DMS79 treated with DMSO at 0.1 percent for 48 hours (cell line): Measurements from ENCODE around the gene HBD.
"Not testable (repeated sequence)": the region's sequence is repeated elsewhere in the genome, so short reads cannot be mapped to it uniquely, and the experiment has no call there.

ENCODE experiments used
- DNase-seq: peaks from one replicate; lab custom pipeline; 2025; lab: John Stamatoyannopoulos, UW

The HBD gene

DNA sequence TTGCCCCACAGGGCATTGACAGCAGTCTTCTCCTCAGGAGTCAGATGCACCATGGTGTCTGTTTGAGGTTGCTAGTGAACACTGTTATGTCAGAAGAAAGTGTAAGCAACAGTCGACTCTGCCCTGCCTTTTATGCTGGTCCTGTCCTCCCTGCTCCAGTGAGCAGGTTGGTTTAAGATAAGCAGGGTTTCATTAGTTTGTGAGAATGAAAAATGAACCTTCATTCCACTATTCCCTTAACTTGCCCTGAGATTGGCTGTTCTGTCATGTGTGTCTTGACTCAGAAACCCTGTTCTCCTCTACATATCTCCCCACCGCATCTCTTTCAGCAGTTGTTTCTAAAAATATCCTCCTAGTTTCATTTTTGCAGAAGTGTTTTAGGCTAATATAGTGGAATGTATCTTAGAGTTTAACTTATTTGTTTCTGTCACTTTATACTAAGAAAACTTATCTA is at the start of gene HBD:
HBD (minus strand) TSS at position 103 of the 454 bp plus-strand sequence; CDS start at position 53, 50 bp downstream.
- no peak for DNase-seq

DNA sequence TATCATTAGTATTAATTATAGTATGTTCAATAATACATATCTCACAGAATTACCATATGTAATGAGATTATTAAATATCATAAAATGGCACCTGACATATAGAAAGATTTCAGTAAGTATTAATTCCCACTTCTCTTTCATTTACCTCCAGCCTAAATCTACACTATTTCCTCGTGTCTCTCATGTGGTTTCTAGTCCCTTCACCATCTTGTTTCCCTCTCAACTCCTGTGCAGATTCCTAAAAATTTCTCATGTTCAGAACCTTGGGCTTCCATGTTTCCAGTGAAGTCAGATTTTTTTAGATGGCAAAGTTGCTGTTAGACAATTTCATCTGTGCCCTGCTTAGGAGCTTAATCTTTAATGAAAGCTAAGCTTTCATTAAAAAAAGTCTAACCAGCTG is 49.6 kb upstream of the HBD start:
- no peak for DNase-seq

DNA sequence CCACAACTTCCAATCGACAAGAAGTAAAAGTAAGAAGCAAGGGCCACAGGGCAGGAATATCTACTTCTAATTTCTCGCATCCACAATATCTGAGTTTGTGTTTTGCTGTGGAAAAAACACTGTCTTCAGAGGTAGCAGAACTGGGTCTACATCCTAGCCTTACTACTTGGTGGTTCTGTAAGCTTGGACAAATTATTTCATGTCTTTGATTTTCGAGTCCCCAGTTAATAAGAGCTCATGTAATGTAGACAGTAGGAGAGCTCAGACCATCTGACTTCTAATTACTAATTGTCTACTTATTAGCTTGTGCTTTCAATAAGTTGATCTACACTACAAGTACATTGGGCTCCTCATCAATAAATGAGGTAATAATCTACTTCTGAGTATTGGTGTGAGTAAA is 48.8 kb upstream of the HBD start:
- DNase-seq: no peak

DNA sequence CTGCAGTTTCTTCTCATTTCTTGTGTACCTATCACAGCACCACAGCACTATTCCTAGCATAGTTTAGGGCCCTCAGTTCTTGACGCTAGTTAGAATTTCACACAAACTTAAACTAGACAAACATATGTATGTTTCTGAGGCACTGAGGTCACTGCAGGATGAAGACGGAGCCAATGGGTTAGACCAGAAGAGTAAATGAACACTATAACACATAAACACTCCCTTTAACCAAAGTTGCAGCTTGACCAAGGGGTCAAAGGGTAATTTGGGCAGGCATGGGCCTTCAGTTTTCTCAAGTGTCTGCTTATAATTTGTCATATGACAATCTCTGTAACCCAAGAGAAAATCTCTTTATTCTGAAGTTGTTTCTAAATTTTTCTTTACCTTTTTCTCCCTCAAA is 48.3 kb upstream of the HBD start:
- no peak for DNase-seq

DNA sequence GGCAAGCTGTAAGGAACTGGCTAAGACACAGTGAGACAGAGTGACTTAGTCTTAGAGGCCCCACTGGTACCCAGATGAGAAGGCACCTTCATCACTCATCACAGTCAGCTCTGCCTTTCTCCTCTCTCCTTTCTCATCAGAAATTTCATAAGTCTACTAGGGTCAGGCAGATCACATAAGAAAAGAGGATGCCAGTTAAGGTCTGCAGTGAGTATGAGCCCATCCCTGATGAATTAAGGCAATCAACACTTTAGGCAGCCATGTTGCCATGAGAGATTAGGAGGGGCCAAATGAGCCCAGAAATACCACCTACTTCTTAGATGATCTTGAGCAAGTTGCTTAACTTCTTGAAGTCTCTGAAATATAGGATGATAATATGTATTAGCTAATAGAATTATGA is 47.3 kb upstream of the HBD start:
- DNase-seq: no peak

DNA sequence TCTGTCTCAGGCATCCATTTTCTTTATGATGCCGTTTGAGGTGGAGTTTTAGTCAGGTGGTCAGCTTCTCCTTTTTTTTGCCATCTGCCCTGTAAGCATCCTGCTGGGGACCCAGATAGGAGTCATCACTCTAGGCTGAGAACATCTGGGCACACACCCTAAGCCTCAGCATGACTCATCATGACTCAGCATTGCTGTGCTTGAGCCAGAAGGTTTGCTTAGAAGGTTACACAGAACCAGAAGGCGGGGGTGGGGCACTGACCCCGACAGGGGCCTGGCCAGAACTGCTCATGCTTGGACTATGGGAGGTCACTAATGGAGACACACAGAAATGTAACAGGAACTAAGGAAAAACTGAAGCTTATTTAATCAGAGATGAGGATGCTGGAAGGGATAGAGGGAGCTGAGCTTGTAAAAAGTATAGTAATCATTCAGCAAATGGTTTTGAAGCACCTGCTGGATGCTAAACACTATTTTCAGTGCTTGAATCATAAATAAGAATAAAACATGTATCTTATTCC is 46.4 kb upstream of the HBD start:
- DNase-seq: no peak

DNA sequence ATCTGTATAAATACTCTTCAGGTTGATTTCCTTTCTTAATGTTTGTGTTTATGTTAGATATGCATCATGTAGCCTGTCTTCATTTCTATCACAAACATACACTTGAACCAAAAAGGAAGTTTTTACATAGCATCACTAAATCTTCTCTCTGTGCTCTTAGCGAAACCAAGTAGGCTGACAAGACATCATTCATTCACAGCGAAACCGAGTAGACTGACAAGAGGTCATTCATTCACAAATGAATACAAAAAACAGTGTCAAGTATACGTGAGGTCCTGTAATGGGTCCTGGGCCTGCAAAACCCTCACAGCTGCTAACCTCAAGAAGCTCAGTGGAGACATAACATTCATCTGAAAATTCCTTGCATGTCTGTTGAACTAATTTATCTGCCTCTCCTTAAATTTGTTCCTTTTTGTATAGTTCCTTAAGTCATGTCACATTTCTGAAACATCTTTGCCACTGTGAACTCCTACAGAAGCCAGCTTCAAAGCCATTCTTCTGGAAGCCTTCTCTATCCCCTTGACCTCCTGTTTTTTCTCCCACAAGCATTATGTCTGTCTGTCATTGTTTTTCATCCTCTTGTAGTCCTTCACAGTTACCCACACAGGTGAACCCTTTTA is 45.3 kb upstream of the HBD start:
- no peak for DNase-seq

DNA sequence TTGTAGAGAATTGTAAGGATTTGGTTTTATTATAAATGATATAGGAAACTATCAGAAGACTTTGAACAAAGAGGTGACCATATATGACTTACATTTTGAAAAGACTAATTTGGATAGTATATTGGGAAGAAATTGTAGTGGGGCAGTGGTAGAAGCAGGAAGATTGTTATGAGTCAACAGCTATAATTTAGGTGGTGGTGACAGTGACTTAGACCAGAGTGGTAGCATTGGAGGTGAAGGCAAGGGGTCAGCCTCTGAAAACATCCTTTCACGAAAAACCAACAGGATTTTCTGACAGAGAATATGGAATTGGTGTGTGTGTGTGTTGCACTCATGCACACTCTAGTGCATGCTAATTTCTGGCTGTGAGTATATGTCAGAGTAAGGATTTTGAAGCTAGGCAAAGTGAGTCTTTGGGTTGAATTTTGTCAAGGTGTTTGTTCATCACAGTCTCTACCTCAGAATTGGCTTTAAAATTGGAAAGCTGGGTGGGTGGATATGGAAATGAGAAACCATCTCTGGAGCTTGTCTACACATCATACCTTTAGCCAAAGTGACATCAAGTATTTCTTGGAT is 43.6 kb upstream of the HBD start:
- DNase-seq: no peak

DNA sequence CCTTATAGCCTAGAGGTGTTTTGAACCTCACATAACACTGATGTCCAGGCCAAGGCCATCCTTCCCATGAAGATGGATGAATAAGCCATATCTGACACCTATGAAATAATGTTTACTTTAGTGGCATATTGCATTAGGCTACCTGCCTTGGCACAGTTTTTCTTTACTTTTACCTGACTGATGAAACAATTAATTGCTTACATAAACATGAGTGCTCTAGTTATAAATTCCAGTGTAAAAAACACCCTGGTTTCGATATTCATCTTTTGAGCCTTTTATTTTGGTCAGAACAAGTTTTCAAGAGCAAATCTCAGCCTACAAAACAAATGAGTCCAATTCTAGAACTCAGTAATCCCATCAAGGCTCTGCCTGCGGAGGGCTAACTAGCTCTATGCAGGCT is 42.4 kb upstream of the HBD start:
- no peak for DNase-seq

DNA sequence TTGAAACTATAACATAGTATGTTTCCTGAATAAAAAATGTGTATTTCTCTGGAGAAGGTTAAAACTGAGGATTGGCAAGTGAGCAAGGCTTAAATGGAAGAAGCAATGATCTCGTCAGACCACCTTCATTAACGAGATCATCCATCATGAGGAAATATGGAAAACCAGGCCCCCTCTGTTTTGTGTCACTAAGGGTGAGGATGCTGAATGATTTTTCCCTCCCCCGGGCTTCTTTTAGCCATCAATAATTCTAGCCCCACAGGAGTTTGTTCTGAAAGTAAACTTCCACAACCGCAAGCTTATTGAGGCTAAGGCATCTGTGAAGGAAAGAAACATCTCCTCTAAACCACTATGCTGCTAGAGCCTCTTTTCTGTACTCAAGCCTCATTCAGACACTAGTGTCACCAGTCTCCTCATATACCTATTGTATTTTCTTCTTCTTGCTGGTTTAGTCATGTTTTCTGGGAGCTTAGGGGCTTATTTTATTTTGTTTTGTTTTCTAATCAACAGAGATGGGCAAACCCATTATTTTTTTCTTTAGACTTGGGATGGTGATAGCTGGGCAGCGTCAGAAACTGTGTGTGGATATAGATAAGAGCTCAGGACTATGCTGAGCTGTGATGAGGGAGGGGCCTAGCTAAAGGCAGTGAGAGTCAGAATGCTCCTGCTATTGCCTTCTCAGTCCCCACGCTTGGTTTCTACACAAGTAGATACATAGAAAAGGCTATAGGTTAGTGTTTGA is 41.3 kb upstream of the HBD start:
- no peak for DNase-seq

DNA sequence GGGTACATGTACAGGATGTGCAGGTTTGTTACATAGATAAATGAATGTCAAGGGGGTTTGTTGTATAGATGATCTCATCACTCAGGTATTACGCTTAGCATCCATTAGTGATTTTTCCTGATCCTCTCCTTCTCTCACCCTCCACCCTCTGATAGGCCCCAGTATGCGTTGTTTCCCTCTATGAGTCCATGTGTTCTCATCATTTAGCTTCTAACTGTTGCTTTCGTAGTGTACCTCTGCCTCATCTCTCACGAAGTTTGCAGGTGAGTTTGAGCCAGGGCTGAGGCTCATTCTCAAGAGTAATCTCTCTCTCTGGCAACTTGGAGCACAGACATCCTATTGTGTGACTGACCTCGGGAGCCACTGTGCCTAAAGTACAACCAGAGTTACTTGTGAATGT is 40.1 kb upstream of the HBD start:
- no peak for DNase-seq

DNA sequence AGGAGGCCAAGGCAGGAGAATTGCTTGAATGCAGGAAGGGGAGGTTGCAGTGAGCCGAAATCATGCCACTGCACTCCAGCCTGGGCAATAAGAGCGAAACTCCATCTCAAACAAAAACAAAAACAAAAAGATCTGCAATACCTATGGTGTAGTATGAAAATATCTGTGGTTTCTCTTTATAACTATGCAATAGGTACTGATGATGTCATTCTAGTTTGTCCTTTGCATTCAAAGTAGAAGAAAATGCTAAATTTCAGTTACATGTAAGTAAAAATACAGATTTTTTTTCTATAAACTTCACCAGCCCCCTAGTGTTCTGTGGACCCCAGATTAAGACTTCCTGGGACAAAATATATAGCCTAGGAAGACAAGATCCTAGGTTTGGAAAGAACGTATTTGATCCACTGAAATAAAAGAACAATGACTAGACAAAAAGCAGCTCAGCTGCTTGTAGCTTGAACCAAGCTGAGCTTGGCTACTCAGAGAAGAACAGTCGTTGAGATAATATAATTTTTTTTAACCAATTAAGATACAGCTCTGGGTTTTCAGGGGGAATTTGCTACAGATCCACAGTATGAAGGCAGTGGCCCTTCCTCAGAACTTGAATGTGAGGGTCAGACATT is 38.2 kb upstream of the HBD start:
- DNase-seq: no peak

DNA sequence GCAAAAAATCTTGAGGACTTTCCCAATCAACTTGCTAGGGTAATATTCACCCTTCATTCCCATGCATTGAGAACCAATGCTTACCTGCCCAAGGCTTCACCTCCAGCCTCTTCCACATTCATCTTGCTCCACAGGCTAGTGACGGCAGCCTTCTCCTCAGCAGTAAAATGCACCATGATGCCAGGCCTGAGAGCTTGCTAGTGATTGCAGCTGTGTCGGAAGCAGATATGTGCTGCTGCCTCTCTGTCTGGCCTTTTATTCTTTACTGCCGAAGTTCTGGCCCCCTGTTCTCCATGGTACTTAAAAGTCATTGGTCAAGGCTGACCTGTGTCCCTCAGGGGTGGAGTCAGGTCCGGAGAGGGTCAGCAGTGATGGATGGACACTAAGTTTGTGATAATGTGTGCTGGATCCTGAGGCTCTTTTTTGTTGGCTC is 35.4 kb upstream of the HBD start, which contains the start of gene HBE1:
HBE1 (minus strand) TSS at position 231 of the 433 bp plus-strand sequence; CDS start at position 176, 55 bp downstream.
- no peak for DNase-seq

DNA sequence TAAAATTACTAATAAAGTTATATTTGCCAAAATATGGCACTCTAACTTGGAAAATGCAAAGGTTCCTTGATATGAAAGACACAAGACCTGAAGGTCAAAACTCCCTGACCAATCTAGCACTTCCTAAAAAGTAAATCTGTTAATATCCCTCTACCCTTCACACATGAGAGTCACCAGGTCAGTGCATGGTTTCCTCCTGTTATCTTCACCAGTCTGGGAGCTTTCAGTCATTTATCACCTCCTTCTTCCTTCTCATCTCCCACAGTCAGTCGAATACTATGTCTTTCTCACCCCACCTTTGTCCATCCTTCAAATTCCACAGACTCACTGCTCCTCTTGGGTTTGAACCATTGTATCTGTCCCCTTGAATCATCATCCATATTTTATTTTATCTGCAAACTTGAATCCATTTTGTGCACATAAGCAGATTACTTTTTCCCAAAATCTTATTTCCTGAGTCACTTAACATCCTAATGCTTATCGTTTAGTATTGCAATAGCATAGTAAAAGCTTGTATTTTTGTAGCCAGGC is 32.8 kb upstream of the HBD start:
- DNase-seq: no peak

DNA sequence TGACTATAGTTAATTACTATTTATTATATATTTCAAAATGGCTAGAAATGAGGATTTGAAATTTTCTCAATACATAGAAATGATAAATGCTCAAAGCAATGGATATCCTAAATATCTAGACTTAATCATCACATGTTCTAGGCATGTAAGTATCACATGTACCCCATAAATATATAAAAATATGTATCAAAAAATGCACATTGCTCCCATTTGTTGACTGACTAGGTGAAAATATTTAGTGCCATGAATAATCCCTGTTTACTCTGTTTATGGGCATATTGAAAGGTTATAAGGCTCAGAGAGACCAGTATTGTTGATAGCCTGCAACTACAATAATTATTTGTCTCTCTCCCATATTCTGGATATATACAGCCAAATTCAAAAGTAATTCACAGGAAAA is 32.3 kb upstream of the HBD start:
- no peak for DNase-seq

DNA sequence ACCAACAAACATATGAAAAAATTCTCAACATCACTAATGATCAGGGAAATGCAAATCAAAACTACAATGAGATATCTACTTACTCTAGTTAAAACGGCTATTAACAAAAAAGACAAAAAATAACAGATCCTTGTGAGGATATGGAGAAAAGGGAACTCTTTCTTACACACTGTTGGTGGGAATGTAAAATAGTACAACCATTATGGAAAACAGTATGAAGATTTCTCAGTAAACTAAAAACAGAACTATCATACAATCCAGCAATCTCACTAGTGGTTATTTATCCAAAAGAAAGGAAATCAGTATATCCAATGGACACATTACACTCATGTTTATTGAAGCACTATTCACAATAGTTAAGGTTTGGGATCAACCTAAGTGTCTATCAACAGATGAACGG is 31.5 kb upstream of the HBD start:
- no peak for DNase-seq

DNA sequence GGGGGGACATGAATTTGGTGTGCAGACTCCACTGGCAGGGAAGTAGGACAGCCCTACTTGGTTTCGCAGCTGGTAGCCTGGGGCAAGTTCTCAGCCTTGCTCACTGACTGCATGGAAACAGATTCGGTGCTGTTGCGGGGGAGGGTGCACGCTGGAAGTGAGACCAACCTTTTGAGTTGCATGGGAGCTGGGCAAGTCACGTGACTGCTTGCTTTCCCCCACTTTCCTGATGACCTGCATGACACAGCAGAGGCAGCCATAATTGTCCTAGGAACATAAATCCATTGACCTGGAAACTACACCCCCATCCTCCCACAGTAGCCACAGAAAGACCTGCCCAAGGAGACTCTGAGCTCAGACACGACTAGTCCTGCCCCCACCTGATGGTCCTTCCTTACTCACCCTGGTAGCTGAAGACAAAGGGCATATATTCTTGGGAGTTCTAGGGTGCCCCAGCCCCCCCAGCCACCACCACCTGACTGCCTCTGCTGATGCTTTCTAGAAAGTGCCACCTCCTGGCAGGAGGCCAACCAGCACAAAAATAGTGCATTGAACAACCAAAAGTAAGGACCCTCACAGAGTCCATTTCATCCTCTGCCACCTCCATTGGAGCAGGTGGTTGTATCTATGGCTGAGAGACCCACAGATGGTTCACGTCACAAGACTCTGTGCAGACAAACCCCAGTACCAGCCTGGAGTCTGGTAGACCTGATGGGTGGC is 24.4 kb upstream of the HBD start:
- no peak for DNase-seq

DNA sequence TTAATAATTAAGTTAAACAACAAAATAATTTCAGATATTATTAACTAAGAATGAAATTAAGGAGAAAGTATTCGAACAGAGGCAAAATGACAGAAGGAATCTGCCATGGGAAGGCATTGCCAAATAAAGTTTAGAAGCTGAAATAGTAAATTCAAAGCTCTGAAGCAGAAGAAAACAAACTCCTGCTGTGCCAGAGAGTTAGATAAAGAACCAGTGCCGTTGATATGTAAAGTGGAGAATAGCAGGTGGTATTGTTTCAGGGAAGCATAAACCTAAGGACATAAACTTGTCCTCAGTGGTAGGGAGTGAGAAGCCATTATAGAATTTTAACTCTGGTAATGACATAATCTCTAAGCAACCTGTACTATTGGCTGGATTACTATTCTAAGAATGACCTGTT is 23.0 kb upstream of the HBD start:
- no peak for DNase-seq

DNA sequence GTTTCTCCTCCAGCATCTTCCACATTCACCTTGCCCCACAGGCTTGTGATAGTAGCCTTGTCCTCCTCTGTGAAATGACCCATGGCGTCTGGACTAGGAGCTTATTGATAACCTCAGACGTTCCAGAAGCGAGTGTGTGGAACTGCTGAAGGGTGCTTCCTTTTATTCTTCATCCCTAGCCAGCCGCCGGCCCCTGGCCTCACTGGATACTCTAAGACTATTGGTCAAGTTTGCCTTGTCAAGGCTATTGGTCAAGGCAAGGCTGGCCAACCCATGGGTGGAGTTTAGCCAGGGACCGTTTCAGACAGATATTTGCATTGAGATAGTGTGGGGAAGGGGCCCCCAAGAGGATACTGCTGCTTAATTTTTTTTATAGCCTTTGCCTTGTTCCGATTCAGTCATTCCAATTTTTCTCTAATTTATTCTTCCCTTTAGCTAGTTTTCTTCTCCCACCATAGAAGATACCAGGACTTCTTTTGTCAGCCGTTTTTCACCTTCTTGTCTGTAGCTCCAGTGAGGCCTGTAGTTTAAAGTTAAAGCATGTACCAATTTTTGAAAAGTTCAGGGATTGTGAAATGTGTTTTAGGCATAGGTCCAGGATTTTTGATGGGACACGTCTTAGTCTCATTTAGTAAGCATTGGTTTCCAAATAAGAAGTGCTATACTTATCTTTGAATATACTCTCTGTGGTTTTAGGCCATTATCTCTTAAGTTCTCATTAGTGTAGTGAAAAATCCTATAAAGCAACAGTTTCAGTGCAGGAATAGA is 20.5 kb upstream of the HBD start, which contains the start of gene HBG2:
HBG2 (minus strand) TSS at position 136 of the 768 bp plus-strand sequence; CDS start at position 83, 53 bp downstream.
- DNase-seq: not testable (repeated sequence)

DNA sequence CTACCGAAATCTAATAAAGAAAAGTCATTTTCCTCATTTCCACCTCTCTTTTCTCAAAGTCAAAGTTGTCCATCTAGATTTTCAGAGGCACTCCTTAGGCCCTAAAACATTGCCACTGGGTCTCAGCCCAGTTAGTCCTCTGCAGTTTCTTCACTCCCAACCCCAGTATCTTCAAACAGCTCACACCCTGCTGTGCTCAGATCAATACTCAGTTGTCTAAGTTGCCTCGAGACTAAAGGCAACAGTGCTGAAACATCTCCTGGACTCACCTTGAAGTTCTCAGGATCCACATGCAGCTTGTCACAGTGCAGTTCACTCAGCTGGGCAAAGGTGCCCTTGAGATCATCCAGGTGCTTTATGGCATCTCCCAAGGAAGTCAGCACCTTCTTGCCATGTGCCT is 19.7 kb upstream of the HBD start:
- not testable (repeated sequence) for DNase-seq

DNA sequence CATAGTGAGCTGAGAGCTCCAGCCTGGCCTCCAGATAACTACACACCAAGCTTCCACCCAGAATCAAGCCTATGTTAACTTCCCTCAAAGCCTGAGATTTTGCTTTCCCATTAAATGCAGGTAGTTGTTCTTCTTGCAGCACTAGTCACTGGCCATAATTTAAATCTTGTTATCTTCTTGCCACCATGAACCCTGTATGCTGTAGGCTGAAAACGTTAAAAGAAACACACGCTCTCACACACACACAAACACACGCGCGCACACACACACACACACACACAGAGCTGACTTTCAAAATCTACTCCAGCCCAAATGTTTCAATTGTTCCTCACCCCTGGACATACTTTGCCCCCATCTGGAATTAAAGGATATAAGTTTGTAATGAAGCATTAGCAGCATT is 19.2 kb upstream of the HBD start:
- not testable (repeated sequence) for DNase-seq
